HG02970 (cell line): Measurements from ENCODE around the gene PTPN6.

Experiments
- ATAC-seq: cut with Tn5 transposase; IDR thresholded peaks from one replicate; pipeline ENCODE4 v1.9.1; 2021; ENCODE audit warnings: mild to moderate bottlenecking, moderate library complexity, moderate number of reproducible peaks; ENCODE audit not compliant: unreplicated experiment, low FRiP score

PTPN6 gene

DNA sequence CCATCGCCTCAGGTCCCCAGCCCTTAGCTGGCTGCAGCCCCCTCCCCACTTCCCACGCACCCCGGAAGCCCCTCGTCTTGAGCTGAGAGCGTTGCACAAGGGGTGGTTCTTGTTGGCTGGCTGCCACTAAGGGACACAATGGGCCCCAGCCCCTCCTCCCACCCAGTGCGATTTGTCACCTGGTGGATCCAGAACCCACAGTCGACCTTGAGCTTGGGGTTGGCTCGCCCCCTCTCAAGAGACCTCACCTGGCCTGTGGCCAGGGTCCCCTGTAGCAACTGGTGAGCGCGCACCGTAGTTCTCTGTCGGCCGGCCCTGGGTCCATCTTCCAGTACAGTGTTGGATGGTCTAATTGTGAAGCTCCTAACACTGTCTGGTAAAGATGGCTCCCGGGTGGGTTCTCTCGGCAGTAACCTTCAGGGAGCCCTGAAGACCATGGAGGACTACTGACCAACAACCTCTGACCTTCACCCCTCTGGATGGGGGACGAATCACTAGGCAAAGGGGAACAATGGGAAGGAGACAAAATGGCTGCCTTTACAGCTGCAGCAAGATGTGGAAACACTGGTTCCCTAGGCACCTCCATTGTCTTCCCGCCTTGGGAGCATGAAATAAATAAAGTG, 12.7 kb downstream of the PTPN6 start:
- no peak for ATAC-seq

- no peak for ATAC-seq
Measured at GRCh38 chr12:6964605-6965025, 13.5 kb downstream of the PTPN6 start.

GRCh38 chr12:6965026-6965661, 14.0 kb downstream of the PTPN6 start:
- no peak for ATAC-seq

DNA sequence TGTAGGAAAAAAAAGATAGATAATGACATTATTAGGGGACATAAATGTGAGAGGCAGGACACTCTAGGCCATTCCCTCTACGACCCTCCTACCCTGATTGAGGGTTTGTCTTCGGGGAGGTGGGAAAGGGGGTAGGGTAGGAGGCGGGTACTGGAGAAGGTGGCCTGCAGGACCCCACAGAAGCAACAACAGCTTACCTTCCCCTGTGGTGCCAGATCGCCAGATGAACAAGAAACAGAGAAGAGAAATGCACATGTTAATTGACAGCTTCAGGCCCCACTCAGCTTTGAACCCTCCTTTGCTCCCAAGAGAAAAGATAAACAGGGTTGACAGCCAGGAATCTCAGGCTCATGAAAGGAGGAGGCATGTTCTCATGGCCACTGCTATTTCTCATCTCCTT, 14.6 kb downstream of the PTPN6 start:
- ATAC-seq, result no peak

GRCh38 chr12:6966351-6966750, 15.2 kb downstream of the PTPN6 start:
- ATAC-seq, result no peak

- ATAC-seq, result no peak
Measured at GRCh38 chr12:6967651-6968100, 16.5 kb downstream of the PTPN6 start.

GRCh38 chr12:6968426-6968825, 17.3 kb downstream of the PTPN6 start:
- ATAC-seq, result no peak

GRCh38 chr12:6970096-6970527, 19.0 kb downstream of the PTPN6 start:
- ATAC-seq, result no peak

- no peak for ATAC-seq
Measured at GRCh38 chr12:6974180-6974579, 23.0 kb downstream of the PTPN6 start.

DNA sequence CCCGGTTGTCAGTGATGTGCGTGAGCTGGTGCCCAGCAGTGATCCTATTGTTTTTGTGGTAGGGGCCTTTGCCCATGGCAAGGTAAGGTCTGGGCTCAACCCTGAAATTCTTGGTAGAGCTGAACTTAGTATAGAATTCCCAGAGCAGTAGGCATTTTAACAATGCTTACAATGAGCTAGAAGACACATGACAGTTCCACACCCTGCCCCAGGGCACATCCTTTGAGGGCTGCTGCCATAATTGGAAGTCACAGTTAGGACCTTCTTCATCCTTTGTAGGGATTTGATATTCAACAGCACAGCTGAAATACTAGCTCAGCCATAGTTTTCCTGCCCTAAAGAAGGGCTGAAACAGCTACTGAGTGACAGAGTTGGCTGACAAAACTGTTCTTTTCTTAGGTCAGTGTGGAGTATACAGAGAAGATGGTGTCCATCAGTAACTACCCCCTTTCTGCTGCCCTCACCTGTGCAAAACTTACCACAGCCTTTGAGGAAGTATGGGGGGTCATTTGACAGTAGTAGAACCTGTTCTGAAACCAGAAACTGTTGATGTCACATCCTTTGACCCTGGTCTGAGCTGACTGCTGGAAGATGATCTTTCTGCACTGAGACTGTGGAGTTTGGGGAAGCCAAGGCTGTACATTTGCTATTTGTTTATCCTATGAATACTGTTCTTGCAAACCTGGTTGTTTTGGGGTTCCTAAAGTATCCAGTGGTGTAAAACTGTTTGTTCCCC, 24.3 kb downstream of the PTPN6 start:
- ATAC-seq, result no peak

GRCh38 chr12:6977653-6978052, 26.5 kb downstream of the PTPN6 start:
- ATAC-seq, result no peak

DNA sequence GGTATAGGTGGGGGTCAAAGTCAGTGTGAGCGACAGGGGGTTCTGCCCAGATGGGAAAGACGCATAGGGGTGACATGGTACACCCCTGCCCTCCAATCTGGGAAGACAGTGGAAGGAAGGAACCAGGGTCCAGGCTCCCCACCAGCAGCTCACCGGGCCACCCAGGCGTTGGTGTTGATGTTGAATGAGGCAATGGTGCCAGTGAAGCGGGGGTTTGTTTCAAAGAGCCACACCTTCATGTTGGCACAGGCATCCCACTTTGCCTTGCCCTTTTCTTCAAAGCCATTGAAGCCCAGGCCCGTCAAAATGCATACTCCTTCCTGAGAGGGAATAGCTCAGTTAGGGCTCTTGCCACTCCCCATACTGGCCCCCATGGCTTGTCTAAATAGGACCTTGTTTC, 27.0 kb downstream of the PTPN6 start:
- no peak for ATAC-seq

DNA sequence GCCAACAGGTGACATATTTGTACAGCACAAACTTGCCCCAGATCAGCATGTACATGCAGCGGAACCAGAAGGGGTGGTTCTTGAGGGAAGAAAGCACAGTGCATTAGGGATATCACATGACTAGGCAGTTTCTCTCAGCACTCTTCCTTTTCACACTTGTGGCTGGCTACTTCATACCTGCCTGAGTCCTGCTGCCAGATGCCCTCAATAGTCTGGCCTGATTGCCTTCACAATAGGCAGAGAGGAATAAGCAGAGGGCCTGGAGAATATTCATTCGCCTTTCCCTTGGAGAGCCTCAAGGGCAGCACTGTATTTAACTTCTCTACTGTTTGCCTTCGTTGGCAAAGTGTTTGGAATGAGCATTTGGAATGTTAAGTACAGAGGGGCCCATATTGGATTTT, 27.5 kb downstream of the PTPN6 start:
- no peak for ATAC-seq

GRCh38 chr12:6979021-6979420, 27.9 kb downstream of the PTPN6 start:
- ATAC-seq, result no peak

- ATAC-seq, result no peak
Measured at GRCh38 chr12:6979453-6979852, 28.3 kb downstream of the PTPN6 start.

DNA sequence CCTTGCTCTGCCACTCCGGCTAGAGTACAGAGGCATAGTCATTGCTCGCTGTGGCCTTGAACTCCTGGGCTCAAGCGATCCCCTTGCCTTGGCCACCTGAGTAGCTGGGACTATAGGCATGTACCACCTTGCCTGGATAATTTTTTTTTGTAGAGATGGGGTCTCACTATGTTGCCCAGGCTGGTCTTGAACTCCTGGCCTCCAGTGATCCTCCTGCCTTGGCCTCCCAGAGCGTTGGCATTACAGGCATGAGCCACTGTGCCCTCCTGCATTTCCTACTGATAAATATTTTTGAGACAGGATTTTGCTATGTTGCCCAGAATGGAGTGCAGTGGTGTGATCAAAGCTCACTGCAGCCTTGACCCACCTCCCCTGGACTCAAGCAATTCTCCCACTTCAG, 28.9 kb downstream of the PTPN6 start:
- ATAC-seq, result no peak

GRCh38 chr12:6980740-6981139, 29.6 kb downstream of the PTPN6 start:
- no peak for ATAC-seq

GRCh38 chr12:6981152-6982052, 30.2 kb downstream of the PTPN6 start:
- no peak for ATAC-seq

DNA sequence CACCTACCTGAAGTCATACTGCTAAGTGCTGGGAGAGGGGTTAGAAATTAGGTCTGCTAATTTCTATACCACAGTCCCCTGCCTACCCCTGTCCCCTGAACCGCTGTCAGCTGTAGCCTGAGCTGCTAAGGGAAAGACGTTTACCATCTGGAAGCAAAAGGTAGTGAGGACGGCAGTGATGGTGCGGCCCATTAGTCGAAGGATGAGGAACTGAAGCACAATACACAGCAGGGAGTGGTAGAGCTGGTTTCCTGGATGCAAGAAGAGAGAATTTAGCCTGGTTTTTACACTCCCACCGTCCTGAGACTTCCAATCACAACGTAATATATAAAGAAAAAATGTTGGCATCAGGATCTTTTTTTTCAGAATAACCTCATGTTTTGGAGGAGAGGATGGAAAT, 31.4 kb downstream of the PTPN6 start:
- no peak for ATAC-seq

- ATAC-seq, result no peak
Measured at GRCh38 chr12:6987956-6988553, 36.9 kb downstream of the PTPN6 start.
